ENCODE measurements around the gene LY6G5C.
A peak's percentile ranks its signal among the peaks of the same experiment; 100 is the strongest.

DNA sequence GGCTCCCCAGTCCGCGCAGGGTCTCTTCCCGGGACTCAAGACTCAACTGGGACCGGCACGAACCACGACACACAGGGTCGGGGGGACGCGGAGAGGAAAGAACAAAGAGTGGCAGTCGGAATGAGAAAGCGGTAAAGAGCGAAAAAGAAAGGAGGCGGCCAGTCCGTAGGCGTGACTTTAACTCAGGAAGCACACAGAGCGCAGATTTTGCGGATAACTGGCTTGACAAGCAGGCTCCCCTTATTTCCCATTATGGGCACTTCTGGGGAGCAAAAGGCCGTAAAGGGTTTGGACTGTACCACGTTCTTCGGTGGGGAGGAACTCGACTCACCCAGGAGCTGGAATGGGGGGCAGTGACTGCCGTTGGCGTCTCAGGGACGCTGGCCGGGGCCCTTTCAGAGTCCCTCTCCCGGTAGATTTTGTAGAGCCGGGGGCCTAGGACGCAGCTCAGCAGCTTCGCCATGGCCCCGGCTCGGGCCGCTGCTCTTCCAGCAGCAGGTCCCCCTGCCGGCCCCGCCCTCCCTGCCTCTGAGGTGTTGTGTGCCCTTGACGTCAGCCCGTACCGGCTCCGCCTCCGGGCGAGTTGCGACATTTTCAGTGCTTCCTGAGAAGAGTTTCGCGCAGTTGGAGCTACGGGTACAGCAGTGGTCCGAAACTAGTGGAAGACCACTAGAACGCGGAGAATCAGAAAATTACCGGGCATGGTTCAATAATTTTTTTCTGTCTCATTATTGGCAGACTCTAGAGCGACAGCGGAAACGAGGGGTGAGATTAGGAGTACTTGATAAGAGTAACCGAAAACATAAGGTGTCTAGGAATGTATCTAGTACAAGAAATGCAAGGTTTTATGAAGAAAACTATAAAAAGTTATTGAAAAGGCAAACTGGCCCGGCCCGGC is 22.2 kb upstream of the LY6G5C start, which contains the start of gene ABHD16A:
- TF ChIP-seq FOXM1 (IDR thresholded peaks at IDR 0.05; ENCODE audit: borderline replicate concordance): no peak
- TF ChIP-seq TARDBP (IDR thresholded peaks at IDR 0.05): no peak
- TF ChIP-seq SP1 (IDR thresholded peaks at IDR 0.05): no peak
- TF ChIP-seq LEF1 (IDR thresholded peaks at IDR 0.05; ENCODE audit: borderline replicate concordance): no peak
- no peak for TF ChIP-seq ZNF384 (IDR thresholded peaks at IDR 0.05)
- no peak for TF ChIP-seq FOXK2 (IDR thresholded peaks at IDR 0.05)
- peak; percentile 32; the same call in 1 of the 2 replicates for TF ChIP-seq ELF4 (IDR thresholded peaks at IDR 0.05)
- no peak for TF ChIP-seq FOXA1 (IDR thresholded peaks at IDR 0.05)
- no peak for TF ChIP-seq SUZ12 (IDR thresholded peaks at IDR 0.05)
- TF ChIP-seq BHLHE40 (IDR thresholded peaks at IDR 0.05; ENCODE audit: borderline replicate concordance): peak; percentile 54; the same call in 1 of the 2 replicates
- TF ChIP-seq HDGF (IDR thresholded peaks at IDR 0.05; ENCODE audit: borderline replicate concordance): no peak

All from HEK293T (cell line).